PC-3 (cell line): Measurements from ENCODE around the gene PGA4.

ENCODE experiments used
- EZH2phosphoT487 ChIP-seq: fragments of 300-600 bp; sonication (generic); IDR thresholded peaks from 2 replicates; pipeline ENCODE4 v1.6.1; 2018; ENCODE audit warnings: mild to moderate bottlenecking, antibody characterized with exemption, low read length, borderline replicate concordance
- TF ChIP-seq, protein P1 (sequence below): fragments of 300-600 bp; sonication (generic); conservative IDR thresholded peaks from 2 replicates; pipeline ENCODE4 v1.5.1; 2017; ENCODE audit warnings: antibody characterized with exemption, low read depth, mild to moderate bottlenecking, low read length

GRCh38 chr11:61259363-61259762 is 37.2 kb downstream of the PGA4 start:
- TF ChIP-seq, protein P1, sequence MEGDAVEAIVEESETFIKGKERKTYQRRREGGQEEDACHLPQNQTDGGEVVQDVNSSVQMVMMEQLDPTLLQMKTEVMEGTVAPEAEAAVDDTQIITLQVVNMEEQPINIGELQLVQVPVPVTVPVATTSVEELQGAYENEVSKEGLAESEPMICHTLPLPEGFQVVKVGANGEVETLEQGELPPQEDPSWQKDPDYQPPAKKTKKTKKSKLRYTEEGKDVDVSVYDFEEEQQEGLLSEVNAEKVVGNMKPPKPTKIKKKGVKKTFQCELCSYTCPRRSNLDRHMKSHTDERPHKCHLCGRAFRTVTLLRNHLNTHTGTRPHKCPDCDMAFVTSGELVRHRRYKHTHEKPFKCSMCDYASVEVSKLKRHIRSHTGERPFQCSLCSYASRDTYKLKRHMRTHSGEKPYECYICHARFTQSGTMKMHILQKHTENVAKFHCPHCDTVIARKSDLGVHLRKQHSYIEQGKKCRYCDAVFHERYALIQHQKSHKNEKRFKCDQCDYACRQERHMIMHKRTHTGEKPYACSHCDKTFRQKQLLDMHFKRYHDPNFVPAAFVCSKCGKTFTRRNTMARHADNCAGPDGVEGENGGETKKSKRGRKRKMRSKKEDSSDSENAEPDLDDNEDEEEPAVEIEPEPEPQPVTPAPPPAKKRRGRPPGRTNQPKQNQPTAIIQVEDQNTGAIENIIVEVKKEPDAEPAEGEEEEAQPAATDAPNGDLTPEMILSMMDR: no peak
- TF ChIP-seq EZH2phosphoT487: no peak
